ENCODE data around the gene SPIC. TPM values are rescaled to one million over a fixed set of nuclear protein-coding genes. Genes with fewer than 3 reads are reported as not detected.

SPIC gene
- total and polyA plus RNA-seq, 2 of the 8 experiments (the other 6 are each of a cell fraction or from before 2014, with no cell fraction given) = not detected

- WGBS, 2 experiments (ENCODE audit: extremely low coverage in 1 of 2, insufficient coverage in 1 of 2, insufficient read length in 1 of 2, insufficient replicate concordance in 2 of 2, low coverage in 1 of 2, low lambda C conversion rate in 2 of 2, missing lambda C conversion rate in 1 of 2) = 93% methylated on average over 4 of the region's 4 CpGs; no CpG with 5 or more reads in 1 of the 2 experiments
- Histone ChIP-seq H2BK15ac (ENCODE audit: low read length) (no peak overlapping the region), H4K5ac (ENCODE audit: insufficient read length, low read depth, low read length) (no peak overlapping the region), H2BK12ac (ENCODE audit: low read depth, low read length) (no peak overlapping the region), H3K9ac (replicated peaks in 1 of 4; ENCODE audit: extremely low read depth in 1 of 4, low read depth in 3 of 4, low read length in 3 of 4) (no peak overlapping the region), H3K79me2 (ENCODE audit: control insufficient read depth in 1 of 2, insufficient read depth in 2 of 2, low read length in 2 of 2) (no peaks in the 10 kb centered on the region), H3K27ac (ENCODE audit: low read depth, low read length) (no peak overlapping the region), H3K4me1 (replicated peaks in 1 of 4; ENCODE audit: control insufficient read depth in 3 of 4, insufficient read depth in 4 of 4, low read length in 3 of 4) (no peaks in the 10 kb centered on the region), H3K23ac (ENCODE audit: insufficient read length) (no peak overlapping the region), H3K23me2 (ENCODE audit: low read depth, low read length) (no peaks in the 10 kb centered on the region), H4K20me1 (replicated peaks in 1 of 2; ENCODE audit: control insufficient read depth in 1 of 2, insufficient read depth in 2 of 2, low read length in 2 of 2) (no peaks in the 10 kb centered on the region), H4K91ac (replicated peaks; ENCODE audit: insufficient read length, low read length) (no peak overlapping the region), H3K9me3 (ENCODE audit: insufficient read depth in 2 of 2, low read depth in 1 of 2, low read length in 1 of 2) (peaks cover 4 to 7% of the 10 kb centered on the region in 2 experiments; a peak in 1 of 4 replicates), H3K4ac (replicated peaks; ENCODE audit: insufficient read length, low read depth, low read length) (no peak overlapping the region), H3K36me3 (ENCODE audit: control insufficient read depth in 2 of 4, insufficient read depth in 4 of 4, low read length in 3 of 4) (no peaks in the 10 kb centered on the region), H3K4me3 (ENCODE audit: extremely low read depth in 1 of 4, insufficient read depth in 2 of 4, low read depth in 3 of 4, low read length in 4 of 4) (no peak overlapping the region), H2BK120ac (replicated peaks; ENCODE audit: low read depth, low read length) (no peak overlapping the region), H4K8ac (ENCODE audit: extremely low read depth, insufficient read depth, low read length) (no peak overlapping the region), H3K79me1 (ENCODE audit: low read depth, low read length) (no peaks in the 10 kb centered on the region), H3K56ac (replicated peaks; ENCODE audit: insufficient read length, low read depth, low read length) (no peak overlapping the region), H2AFZ (ENCODE audit: low read length) (no peak overlapping the region), H2AK5ac (ENCODE audit: low read depth, low read length) (no peak overlapping the region), H2BK5ac (ENCODE audit: low read depth, low read length) (no peak overlapping the region), H3K4me2 (ENCODE audit: insufficient read depth in 1 of 2, low read depth in 2 of 2, low read length in 2 of 2) (no peak overlapping the region), H3K14ac (ENCODE audit: insufficient read length) (no peak overlapping the region), H2BK20ac (ENCODE audit: low read length) (no peak overlapping the region), H3K27me3 (replicated peaks in 1 of 4; ENCODE audit: control insufficient read depth in 3 of 4, extremely low read depth in 1 of 4, insufficient read depth in 3 of 4, low read length in 3 of 4) (no peaks in the 10 kb centered on the region), H3K18ac (ENCODE audit: extremely low read depth, low read length) (no peak overlapping the region)
- FAIRE-seq = no peak
- CTCF ChIA-PET (ENCODE audit: partially characterized antibody) = no interaction called here
- DNase-seq (ENCODE audit: low read depth in 1 of 2, low spot score in 2 of 2) = no peak
- TF ChIP-seq GABPA (IDR thresholded peaks at IDR 0.05; ENCODE audit: borderline replicate concordance, insufficient read depth, low read length) (no peak), TAF7 (optimal IDR thresholded peaks at IDR 0.05; ENCODE audit: borderline replicate concordance, low read depth, low read length) (no peak), FOSL1 (IDR thresholded peaks at IDR 0.05; ENCODE audit: insufficient read depth, low read depth, low read length) (no peak), EGR1 (IDR thresholded peaks at IDR 0.05; ENCODE audit: borderline replicate concordance, low read depth, low read length) (no peak), HDAC2 (IDR thresholded peaks at IDR 0.05; ENCODE audit: borderline replicate concordance in 1 of 2, low read depth in 2 of 2, low read length in 2 of 2) (no peak), GTF2F1 (IDR thresholded peaks at IDR 0.05; ENCODE audit: borderline replicate concordance, low read depth, low read length) (no peak), BRCA1 (IDR thresholded peaks at IDR 0.05; ENCODE audit: low read depth, low read length) (no peak), JUND (IDR thresholded peaks at IDR 0.05; ENCODE audit: low read length) (no peak), SAP30 (IDR thresholded peaks at IDR 0.05; ENCODE audit: insufficient read depth, insufficient replicate concordance, low read length) (no peak), SP2 (IDR thresholded peaks at IDR 0.05; ENCODE audit: low read length) (no peak)
- POLR2A ChIA-PET (ENCODE audit: partially characterized antibody) = no interaction called here
Measured at GRCh38 chr12:101455685-101456084, 19.5 kb upstream of the SPIC start.
